HT1080 (cell line): ENCODE measurements around the gene VPS26C. TPM values are rescaled to one million over a fixed set of nuclear protein-coding genes. Genes with fewer than 3 reads are reported as not detected.

ENCODE experiments used
- DNase-seq: peaks from one replicate; pipeline ENCODE4 v3.0.0-alpha.2; 2015; ENCODE audit warnings: low read depth
- total RNA-seq: library from RNA; depleted of rRNA; stranded (reverse); fragments of >200 nt; shearing (Covaris generic); gene quantifications from 2 replicates; pipeline ENCODE4 v1.2.3, GENCODE V29; 2014

Gene VPS26C
- total RNA-seq, 1 experiment from 2014 or later: 74.5 TPM

DNA sequence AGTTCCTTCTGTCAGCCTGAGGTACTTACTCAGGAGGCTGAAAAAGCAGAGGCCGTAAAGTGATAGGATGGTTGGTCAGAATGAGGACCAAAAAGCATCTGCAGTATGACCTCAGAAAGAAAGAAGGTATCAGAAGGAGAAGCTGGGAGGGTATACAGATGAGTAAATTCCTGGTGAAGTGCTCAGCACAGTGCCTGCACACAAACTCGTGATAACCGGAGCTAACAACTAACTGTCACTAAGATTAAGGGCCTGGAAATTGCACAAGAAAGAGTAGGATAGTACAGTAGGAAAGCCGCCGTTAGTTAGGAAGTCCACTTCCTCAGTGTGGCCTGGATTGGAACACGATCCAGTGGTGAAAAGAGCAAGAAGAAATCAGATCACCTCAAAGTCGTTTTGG is 62.6 kb downstream of the VPS26C start:
- DNase-seq: no peak

GRCh38 chr21:37202221-37203110 is 64.7 kb downstream of the VPS26C start:
- DNase-seq: no peak

DNA sequence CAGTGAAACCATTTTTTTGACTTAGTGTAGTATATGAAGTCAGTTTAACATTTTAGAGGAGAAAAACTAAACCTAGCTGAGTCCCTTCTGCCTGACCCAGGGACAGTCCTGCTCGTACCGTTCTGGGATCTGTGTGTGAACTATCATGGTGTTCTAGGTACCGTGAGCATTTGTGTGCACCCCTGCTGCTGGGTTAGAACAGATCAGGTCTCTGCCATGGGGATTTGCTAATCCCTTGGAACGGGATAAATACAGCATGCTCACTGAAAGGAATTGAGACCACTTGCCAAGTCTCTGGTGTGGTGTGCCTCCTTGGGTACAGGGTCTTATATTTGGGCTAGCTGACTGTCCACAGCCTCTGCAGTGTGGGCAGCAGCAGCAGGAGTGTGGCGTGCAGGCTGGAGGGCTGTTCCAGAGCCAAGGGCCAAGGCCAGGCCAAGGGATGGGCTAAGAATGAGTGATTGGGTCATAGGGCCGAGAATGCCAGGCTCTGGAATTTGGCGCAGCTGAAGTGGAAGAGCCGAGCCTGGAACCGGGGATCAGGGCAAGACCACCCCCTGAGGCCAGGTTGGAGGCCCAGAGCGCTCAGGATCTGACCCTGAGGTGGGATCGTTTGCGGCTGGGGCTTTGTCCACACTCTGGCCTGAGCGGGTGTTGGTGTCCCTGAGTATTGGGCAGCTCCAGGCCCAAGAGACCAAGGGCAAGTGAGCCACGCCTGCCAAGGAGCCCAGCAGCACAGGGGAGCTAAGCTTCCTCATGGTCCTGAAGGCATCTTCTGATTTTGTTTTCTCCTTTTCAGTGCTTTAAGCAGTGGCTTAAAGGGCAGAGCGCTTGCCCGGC is 66.3 kb downstream of the VPS26C start:
- DNase-seq: no peak

DNA sequence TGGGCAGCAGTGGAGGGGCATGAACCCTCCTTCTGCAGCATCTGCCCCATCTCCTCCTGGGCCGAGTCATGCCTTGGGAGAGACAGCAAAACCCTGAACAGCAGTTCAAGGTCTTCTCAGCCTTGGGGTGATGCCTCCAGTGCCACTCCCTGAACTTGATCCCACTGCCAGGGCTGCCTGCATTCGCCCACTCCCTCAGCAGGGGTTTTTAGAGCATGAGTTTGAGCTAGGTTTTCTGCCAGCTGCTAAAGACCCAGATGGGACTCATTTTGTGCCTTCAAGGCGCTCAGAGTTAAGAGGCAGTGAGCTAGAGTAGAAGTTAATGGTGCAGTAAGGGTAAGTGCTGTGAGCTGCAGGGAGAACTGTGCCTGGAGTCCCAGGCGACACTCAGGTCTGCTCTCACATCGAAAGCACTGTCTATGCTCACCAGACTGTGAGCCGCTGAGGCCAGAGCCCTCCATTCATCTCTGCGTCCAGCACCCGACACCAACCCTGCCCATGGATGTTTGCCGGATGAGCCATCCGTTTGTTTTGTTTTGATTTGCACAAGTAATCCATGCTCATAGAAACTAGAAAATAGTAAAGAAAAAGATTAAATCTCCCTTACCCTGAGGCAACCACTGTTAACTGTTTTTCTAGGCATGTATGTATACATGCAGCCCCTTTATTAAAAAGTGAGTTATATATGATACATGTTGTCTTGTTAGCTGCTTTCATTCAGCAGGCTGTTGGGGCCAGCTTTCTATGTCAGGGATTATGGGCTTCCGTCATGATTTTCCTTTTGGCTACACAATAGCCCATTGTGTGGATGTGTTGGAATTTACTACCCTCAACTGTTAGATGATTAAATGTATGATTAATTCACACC is 67.8 kb downstream of the VPS26C start:
- peak; percentile 83 for DNase-seq

DNA sequence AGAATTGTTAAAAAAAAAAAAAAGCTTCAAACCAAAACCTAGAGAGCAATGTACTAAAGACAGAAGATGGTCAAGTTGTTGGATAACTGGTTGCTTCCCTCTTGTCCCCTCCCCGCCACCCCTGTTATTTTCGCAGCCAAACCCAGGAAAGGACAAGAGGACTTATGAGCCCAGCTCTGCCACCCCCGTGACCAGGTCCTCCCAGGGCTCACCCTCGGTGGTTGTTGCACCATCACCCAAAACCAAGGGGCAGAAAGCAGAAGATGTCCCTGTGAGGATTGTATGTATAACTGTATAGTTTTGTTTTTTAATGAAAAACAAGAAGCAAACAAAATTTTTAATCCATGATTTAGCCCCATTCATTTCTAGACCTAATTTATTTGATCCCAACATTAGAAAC is 69.4 kb downstream of the VPS26C start:
- no peak for DNase-seq

DNA sequence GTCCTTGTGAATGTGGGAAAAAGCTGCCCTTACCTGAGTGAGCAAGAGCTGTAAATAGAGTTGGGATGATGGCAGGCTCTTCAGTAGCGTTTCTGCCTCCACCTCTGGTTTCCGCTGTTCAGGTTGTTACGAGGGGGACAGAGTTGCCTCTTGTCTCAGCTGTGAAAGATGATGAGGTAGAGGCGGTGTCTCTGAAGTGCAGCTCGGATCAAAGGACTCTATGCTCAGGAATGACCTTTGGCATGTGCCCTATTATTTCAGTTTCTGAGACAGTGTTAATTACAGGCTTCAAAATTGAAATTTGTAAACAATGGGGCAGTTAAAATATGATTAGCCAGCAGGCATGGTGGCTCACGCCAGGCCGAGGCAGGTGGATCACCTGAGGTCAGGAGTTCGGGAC is 70.3 kb downstream of the VPS26C start:
- DNase-seq: no peak

DNA sequence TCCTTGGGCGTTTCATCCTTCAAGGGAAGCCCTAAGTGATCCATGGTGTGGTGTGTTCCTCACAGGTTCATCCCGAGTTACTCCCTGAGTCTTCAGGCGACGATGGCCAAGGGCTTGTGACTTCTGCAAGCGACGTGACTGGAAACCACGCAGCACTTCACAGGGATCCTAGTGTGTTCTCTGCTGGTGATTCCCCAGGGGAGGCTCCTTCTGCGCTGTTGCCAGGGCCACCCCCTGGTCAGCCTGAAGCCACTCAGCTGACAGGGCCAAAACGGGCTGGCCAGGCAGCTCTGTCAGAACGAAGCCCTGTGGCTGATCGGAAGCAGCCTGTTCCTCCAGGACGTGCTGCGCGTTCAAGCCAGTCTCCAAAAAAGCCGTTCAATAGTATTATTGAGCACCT is 71.5 kb downstream of the VPS26C start:
- no peak for DNase-seq

GRCh38 chr21:37195059-37195458 is 72.1 kb downstream of the VPS26C start:
- no peak for DNase-seq

GRCh38 chr21:37193676-37194075 is 73.5 kb downstream of the VPS26C start:
- no peak for DNase-seq

DNA sequence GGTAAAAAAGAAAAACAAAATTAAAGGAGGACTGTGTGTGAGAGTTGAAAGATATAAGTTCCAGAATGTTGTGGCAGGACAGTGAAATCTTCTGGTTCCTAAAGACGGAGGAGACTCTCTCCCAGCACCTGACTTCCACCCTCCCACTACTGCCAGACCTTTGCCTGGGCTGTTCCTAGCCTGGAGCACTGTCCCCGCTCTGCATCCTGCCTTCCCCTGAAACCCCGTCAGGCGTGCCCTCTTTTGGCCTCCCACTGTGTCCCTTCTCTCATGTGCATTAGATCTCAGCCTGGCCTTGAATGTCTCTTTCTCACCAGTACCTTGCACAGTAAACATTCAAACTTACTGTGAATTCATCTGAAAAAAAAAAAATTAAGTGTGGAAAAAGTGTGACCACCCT is 74.1 kb downstream of the VPS26C start:
- DNase-seq: no peak

DNA sequence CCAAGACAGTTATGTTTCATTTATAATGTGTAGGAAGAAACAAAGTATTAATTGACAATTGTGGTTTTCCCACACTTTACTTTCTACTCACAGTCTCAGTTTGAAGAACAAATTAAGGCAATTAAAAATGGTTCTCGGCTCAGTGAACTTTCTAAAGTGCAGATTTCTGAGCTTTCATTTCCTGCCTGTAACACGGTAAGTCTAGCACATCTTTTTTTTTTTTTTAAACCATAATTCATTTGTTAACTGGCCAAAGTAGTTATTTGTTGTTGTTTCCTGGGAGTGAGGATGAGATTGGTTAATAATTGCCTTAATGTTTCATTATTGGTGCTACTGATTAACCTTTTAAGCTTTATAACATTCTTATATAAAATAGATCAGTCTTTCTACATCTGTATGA is 75.1 kb downstream of the VPS26C start:
- DNase-seq: no peak

- DNase-seq: no peak
Observed at GRCh38 chr21:37188825-37189224, 78.3 kb downstream of the VPS26C start.

- DNase-seq: no peak
Observed at GRCh38 chr21:37186983-37187382, 80.2 kb downstream of the VPS26C start.

- no peak for DNase-seq
Observed at GRCh38 chr21:37184784-37185593, 82.1 kb downstream of the VPS26C start.

DNA sequence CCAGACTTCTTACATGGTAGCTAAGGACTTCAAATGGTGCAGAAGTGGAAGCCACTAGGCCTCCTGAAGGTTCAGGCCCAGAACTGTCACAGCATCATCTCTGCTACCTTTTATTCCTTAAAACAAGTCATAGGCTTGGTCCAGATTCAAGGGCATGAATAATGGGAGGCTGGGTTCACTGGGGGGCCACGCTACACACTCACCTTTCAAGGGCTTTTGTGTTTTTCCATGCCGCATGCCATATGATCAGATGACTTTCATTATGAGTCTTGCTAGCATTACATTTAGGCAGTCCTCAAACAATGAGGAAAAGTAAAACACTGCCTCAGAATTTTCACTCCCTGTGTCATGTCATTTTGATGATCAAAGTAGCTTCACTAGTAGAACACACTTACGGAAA is 83.4 kb downstream of the VPS26C start:
- DNase-seq: no peak

GRCh38 chr21:37182222-37182621 is 84.9 kb downstream of the VPS26C start:
- no peak for DNase-seq

- DNase-seq: no peak
Observed at GRCh38 chr21:37181059-37181458, 86.1 kb downstream of the VPS26C start.

GRCh38 chr21:37176716-37177115 is 90.4 kb downstream of the VPS26C start:
- DNase-seq: no peak
